Uterus (tissue), 4 donors: ENCODE results near the gene TRA2B. TPM values are rescaled to one million over a fixed set of nuclear protein-coding genes. Genes with fewer than 3 reads are reported as not detected.

ENCODE experiments used
- DNase-seq, 2 donors: peaks; one replicate each; pipeline ENCODE4 v3.0.0-alpha.2; 2019 to 2020
- H3K27ac ChIP-seq, 2 donors: fragments of 200-600 bp; sonication (generic); 1 replicate in 1 of 2; 2 replicates in 1 of 2; pipeline ENCODE4 v1.5.1; 2016 to 2018
- H3K27me3 ChIP-seq, 2 donors: fragments of 200-600 bp; sonication (generic); one replicate each; pipeline ENCODE4 v1.5.1; 2018 to 2019; ENCODE audit warnings: control low read depth in 1 of 2
- H3K36me3 ChIP-seq, 2 donors: fragments of 200-600 bp; sonication (generic); one replicate each; pipeline ENCODE4 v1.5.1; 2019; ENCODE audit warnings: control low read depth in 1 of 2
- H3K4me1 ChIP-seq, 2 donors: fragments of 200-600 bp; sonication (generic); one replicate each; pipeline ENCODE4 v1.5.1; 2018 to 2019; ENCODE audit warnings: control low read depth in 1 of 2
- H3K4me3 ChIP-seq, 2 donors: fragments of 200-600 bp; sonication (generic); 1 replicate in 1 of 2; 2 replicates in 1 of 2; pipeline ENCODE4 v1.5.1; 2018 to 2019; ENCODE audit warnings: mild to moderate bottlenecking in 1 of 2
- H3K9me3 ChIP-seq, 2 donors: fragments of 200-600 bp; sonication (generic); one replicate each; pipeline ENCODE4 v1.5.1; 2019; ENCODE audit warnings: control low read depth in 1 of 2
- POLR2A ChIP-seq, 2 donors: fragments of 450-650 bp; IDR thresholded peaks; one replicate each; pipeline ENCODE4 v1.6.1; 2016; ENCODE audit warnings: antibody characterized with exemption in 2 of 2, mild to moderate bottlenecking in 1 of 2, moderate library complexity in 1 of 2
- intact Hi-C: fragments of 100-400 bp; cut with DNase I; formaldehyde crosslinking; loops from one replicate; pipeline ENCODE4 v1.15.1; 2023; ENCODE audit warnings: low total_unique reads
- total RNA-seq, 4 donors: library from RNA; depleted of rRNA in 3 of 4; stranded (reverse); fragments of >200 nt in 3 of 4; gene quantifications; one replicate each; pipeline versions ENCODE4 v1.1.0 to v1.2.4, GENCODE V29; 2014 to 2023
- TF ChIP-seq, protein P1 (sequence below), 4 experiments: fragments of 200-600 bp in 2 of 4; fragments of 450-650 bp in 2 of 4; sonication (generic) in 2 of 4; IDR thresholded peaks; one replicate each; pipeline ENCODE4 v1.5.1; 2016 to 2019; ENCODE audit warnings: antibody characterized with exemption in 4 of 4, mild to moderate bottlenecking in 2 of 4, moderate library complexity in 1 of 4
- donor health status: DM: yes; HTN: yes; CAD: no.

TRA2B gene
- total RNA-seq, 4 donors from 2014 or later, result 33.8 to 425 (median 173) TPM

DNA sequence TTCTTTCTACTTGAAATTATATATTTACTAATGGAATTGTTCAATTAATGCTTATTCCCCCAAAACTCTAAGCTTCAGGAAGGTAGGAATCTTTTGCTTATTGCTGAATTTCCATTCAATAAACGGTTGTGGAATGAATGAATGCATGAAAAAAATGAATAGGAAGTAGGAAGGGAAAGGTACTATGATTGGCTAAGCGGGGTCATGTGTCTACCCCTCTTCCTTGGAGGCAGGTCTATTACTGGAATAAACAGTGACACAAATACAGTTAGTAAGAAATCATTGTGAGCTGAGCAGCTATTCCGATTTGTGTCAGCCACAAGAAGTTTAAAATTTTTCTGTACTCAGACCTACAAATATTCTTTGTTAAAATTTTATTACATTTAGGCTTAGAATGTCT lies 10.5 kb upstream of the TRA2B start:
- no peak for TF ChIP-seq POLR2A (IDR thresholded peaks at IDR 0.05)
- TF ChIP-seq, protein P1, sequence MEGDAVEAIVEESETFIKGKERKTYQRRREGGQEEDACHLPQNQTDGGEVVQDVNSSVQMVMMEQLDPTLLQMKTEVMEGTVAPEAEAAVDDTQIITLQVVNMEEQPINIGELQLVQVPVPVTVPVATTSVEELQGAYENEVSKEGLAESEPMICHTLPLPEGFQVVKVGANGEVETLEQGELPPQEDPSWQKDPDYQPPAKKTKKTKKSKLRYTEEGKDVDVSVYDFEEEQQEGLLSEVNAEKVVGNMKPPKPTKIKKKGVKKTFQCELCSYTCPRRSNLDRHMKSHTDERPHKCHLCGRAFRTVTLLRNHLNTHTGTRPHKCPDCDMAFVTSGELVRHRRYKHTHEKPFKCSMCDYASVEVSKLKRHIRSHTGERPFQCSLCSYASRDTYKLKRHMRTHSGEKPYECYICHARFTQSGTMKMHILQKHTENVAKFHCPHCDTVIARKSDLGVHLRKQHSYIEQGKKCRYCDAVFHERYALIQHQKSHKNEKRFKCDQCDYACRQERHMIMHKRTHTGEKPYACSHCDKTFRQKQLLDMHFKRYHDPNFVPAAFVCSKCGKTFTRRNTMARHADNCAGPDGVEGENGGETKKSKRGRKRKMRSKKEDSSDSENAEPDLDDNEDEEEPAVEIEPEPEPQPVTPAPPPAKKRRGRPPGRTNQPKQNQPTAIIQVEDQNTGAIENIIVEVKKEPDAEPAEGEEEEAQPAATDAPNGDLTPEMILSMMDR (IDR thresholded peaks at IDR 0.05), result no peak
- Histone ChIP-seq H3K27ac (no peak overlapping the region), H3K9me3 (peaks cover 0 to 3% of the 10 kb centered on the region in 2 donors), H3K27me3 (no peaks in the 10 kb centered on the region), H3K36me3 (no peaks in the 10 kb centered on the region), H3K4me1 (no peaks in the 10 kb centered on the region), H3K4me3 (no peak overlapping the region)
- intact Hi-C loops, result no loop called here
- no peak for DNase-seq

DNA sequence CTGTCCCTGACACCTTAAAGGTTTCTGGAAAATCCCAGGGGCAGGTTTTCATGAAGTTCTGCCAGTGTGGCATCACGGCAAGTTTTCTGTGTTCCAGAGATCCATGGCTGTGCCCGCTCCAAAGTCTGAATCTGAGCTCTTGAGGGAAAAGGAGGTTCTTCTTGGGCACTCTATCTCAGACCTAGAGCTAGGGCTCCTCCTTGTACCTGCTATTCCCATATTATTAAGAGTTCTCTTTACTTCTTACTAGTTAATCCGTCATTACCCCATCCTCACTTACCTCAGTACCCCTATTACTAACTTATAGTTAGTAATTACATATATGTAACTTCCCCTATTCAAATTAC lies 5.9 kb upstream of the TRA2B start:
- Histone ChIP-seq H3K9me3 (no peaks in the 10 kb centered on the region), H3K27me3 (no peaks in the 10 kb centered on the region), H3K4me1 (no peaks in the 10 kb centered on the region), H3K27ac (no peak overlapping the region), H3K36me3 (no peaks in the 10 kb centered on the region), H3K4me3 (no peak overlapping the region)
- intact Hi-C loops, result no loop called here
- DNase-seq, result no peak
- TF ChIP-seq, protein P1 (IDR thresholded peaks at IDR 0.05), result no peak
- TF ChIP-seq POLR2A (IDR thresholded peaks at IDR 0.05), result no peak

DNA sequence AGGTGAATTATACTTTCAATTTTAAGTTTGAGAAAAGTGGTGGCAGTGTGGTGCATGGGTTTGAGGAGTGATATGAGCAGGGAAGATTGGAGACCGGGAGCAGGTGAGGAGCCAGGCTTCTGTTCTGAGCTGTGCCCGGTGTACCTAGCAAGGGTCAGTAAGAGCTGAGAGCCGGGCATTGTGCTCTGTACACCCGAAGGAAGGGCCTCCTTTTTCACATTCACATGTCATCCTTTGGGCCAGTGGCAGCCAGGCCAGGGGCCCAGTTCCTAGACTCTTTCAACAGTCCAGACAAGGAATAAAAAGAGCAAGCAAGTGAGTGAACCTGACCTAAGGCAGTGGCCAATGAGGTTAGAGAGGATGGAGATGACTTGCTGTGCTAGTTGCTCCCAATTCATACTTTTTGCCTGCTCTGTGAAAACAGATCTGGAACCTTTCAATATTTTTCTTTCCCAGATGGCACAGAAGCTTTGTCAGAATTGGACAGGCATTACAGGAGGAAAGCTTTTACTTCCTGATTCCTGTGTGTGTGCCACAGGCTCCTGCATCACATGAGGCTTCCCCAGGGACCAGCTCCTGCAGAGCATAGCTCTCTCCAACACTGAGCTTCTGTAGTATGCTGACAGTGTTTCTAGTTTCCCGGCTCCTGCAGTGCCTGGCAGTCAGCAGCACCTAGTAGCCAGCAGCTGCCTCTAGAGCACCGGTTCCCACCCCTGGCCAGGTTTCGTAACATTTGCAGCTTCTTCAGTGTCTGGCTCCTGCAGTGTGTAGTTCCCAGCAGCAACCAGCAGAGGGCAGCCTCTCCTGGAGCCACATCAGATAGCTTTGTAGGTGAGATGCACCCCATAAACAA lies 5.3 kb upstream of the TRA2B start:
- intact Hi-C loops, result no loop called here
- Histone ChIP-seq H3K27ac (peak overlapping the region in 1 of 2 donors; percentile 7), H3K4me1 (no peaks in the 10 kb centered on the region), H3K27me3 (no peaks in the 10 kb centered on the region), H3K36me3 (no peaks in the 10 kb centered on the region), H3K9me3 (no peaks in the 10 kb centered on the region), H3K4me3 (no peak overlapping the region)
- peak; percentile 85 for DNase-seq
- TF ChIP-seq POLR2A (IDR thresholded peaks at IDR 0.05), result no peak
- TF ChIP-seq, protein P1 (IDR thresholded peaks at IDR 0.05), result peak; percentile 83 to 100 (median 88)

DNA sequence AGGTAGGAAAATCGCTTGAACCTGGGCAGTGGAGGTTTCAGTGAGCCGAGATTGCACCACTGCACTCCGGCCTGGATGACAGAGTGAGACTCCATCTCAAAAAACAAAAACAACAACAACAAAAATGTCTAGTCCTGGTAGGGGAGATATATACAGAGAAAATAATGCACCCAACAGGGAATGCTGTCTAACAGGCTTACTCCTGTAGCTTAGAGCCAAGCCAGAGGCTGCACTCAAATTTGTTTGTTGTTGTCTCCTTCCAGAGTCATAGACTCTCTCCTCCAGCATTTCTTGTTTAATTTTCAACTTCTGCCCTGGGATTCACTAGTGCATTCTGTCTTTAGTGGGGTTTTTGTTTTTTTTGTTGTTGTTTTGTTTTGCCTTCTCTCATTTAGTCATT lies 4.6 kb upstream of the TRA2B start:
- no peak for DNase-seq
- no peaks in the 10 kb centered on the region for H3K36me3 ChIP-seq
- H3K27ac ChIP-seq, result no peak overlapping the region
- H3K4me1 ChIP-seq, result no peaks in the 10 kb centered on the region
- TF ChIP-seq, protein P1 (IDR thresholded peaks at IDR 0.05), result no peak
- TF ChIP-seq POLR2A (IDR thresholded peaks at IDR 0.05), result no peak
- H3K9me3 ChIP-seq, result no peaks in the 10 kb centered on the region
- H3K4me3 ChIP-seq, result no peak overlapping the region
- no peaks in the 10 kb centered on the region for H3K27me3 ChIP-seq
- intact Hi-C loops, result no loop called here

DNA sequence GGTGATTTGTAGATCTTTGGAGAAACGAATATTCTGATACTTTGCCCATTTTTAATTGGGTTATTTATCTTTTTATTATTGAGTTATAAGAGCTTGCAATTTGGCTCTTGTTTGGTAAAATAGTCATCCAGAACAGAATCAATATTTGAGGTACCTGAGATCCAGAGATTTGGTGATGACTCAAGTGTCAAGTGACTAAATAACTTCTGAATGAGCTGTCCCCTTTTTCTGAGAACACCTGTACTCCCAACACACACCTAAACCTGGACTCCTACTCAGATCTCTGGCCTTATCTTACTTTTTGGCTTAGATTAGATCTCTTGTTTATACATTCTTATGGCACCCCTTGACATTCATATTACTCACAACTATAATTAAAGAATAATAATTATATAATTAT lies 3.1 kb upstream of the TRA2B start:
- no peaks in the 10 kb centered on the region for H3K27me3 ChIP-seq
- intact Hi-C loops, result no loop called here
- no peaks in the 10 kb centered on the region for H3K9me3 ChIP-seq
- no peak for TF ChIP-seq POLR2A (IDR thresholded peaks at IDR 0.05)
- TF ChIP-seq, protein P1 (IDR thresholded peaks at IDR 0.05), result no peak
- H3K27ac ChIP-seq, result no peak overlapping the region
- H3K36me3 ChIP-seq, result no peaks in the 10 kb centered on the region
- H3K4me3 ChIP-seq, result no peak overlapping the region
- DNase-seq, result no peak
- H3K4me1 ChIP-seq, result no peaks in the 10 kb centered on the region
